Keratinocyte (primary cell): ENCODE data around the gene KAT7. TPM values are rescaled to one million over a fixed set of nuclear protein-coding genes. Genes with fewer than 3 reads are reported as not detected.

ENCODE experiments used
- DNase-seq: peaks from one replicate; pipeline ENCODE4 v3.0.0-alpha.2; 2011; ENCODE audit warnings: low read depth, missing footprints, low spot score
- FAIRE-seq: peaks from 2 replicates; lab custom pipeline; 2011; peaks lifted over from hg19 to GRCh38; lab: Jason Lieb, UNC
- H2AFZ ChIP-seq: 2 replicates; pipeline ENCODE4 v1.6.0; 2012; ENCODE audit warnings: low read length, control low read depth, inconsistent platforms; ENCODE audit not compliant: control insufficient read depth
- H3K27ac ChIP-seq: 2 replicates; pipeline ENCODE4 v1.5.1; 2011; ENCODE audit warnings: low read length; ENCODE audit not compliant: control insufficient read depth, insufficient read depth
- H3K27me3 ChIP-seq: 3 replicates; pipeline ENCODE4 v1.6.0; 2011; ENCODE audit warnings: low read length; ENCODE audit not compliant: control insufficient read depth, insufficient read depth; ENCODE audit errors: extremely low read depth
- H3K36me3 ChIP-seq, 2 experiments: 2 replicates in 1 of 2; 3 replicates in 1 of 2; pipeline ENCODE4 v1.5.1; 2011; ENCODE audit warnings: low read length in 2 of 2, mild to moderate bottlenecking in 1 of 2; ENCODE audit not compliant: control insufficient read depth in 2 of 2, insufficient read depth in 2 of 2; ENCODE audit errors: extremely low read depth in 1 of 2
- H3K4me1 ChIP-seq: 3 replicates; pipeline ENCODE4 v1.5.1; 2011; ENCODE audit warnings: low read length; ENCODE audit not compliant: control insufficient read depth, insufficient read depth; ENCODE audit errors: extremely low read depth
- H3K4me2 ChIP-seq: 3 replicates; pipeline ENCODE4 v1.6.0; 2011; ENCODE audit warnings: low read depth, low read length; ENCODE audit not compliant: control insufficient read depth, insufficient read depth; ENCODE audit errors: extremely low read depth
- H3K4me3 ChIP-seq, 3 experiments: fragments of 200-600 bp in 1 of 3; sonication (generic) in 1 of 3; 2 replicates in 2 of 3; 3 replicates in 1 of 3; pipeline ENCODE4 v1.5.1; 2011 to 2016; ENCODE audit warnings: low read length in 3 of 3, mild to moderate bottlenecking in 3 of 3, control low read depth in 2 of 3, inconsistent platforms in 1 of 3, low read depth in 1 of 3, mixed read lengths in 1 of 3, mixed run types in 1 of 3, moderate library complexity in 1 of 3; ENCODE audit not compliant: control insufficient read depth in 2 of 3, insufficient read depth in 2 of 3; ENCODE audit errors: extremely low read depth in 1 of 3
- H3K79me2 ChIP-seq: 2 replicates; pipeline ENCODE4 v1.6.0; 2012; ENCODE audit warnings: low read length; ENCODE audit not compliant: control insufficient read depth, insufficient read depth
- H3K9ac ChIP-seq: 3 replicates; pipeline ENCODE4 v1.6.0; 2011; ENCODE audit warnings: low read length; ENCODE audit not compliant: control insufficient read depth, insufficient read depth; ENCODE audit errors: extremely low read depth
- H3K9me1 ChIP-seq: 3 replicates; pipeline ENCODE4 v1.6.0; 2011; ENCODE audit warnings: low read length; ENCODE audit not compliant: control insufficient read depth, insufficient read depth; ENCODE audit errors: extremely low read depth
- H3K9me3 ChIP-seq: 2 replicates; pipeline ENCODE4 v1.5.1; 2012; ENCODE audit warnings: low read depth, low read length; ENCODE audit not compliant: control insufficient read depth
- H4K20me1 ChIP-seq: 3 replicates; pipeline ENCODE4 v1.6.0; 2011; ENCODE audit warnings: low read length; ENCODE audit not compliant: control insufficient read depth, insufficient read depth; ENCODE audit errors: extremely low read depth
- EZH2 ChIP-seq: IDR thresholded peaks from one replicate; pipeline ENCODE4 v1.6.1; 2012; ENCODE audit warnings: inconsistent platforms, mild to moderate bottlenecking, low read length, moderate library complexity
- dilution Hi-C: fragments of 300-500 bp; cut with MboI; formaldehyde crosslinking; loops from one replicate; pipeline ENCODE4 v1.7.0; 2020; ENCODE audit warnings: low sequenced_read_pairs; ENCODE audit not compliant: extremely low pct_ligation_motif_present
- polyA plus RNA-seq, 5 experiments: library from polyadenylated mRNA; depleted of rRNA in 3 of 5; stranded (reverse) in 3 of 5; stranded (forward) in 1 of 5; unstranded in 1 of 5; fragments of >200 nt; gene quantifications; 1 replicate in 1 of 5; 2 replicates in 3 of 5; 3 replicates in 1 of 5; pipeline versions ENCODE4 v1.2.1 to v1.2.3, GENCODE V29; 2011 to 2012; ENCODE audit warnings: missing spikeins in 2 of 5, low read depth in 1 of 5, low replicate concordance in 1 of 5
- TF ChIP-seq, protein P1 (sequence below), 3 experiments: IDR thresholded peaks in 1 of 3; conservative IDR thresholded peaks in 1 of 3; optimal IDR thresholded peaks in 1 of 3; 2 replicates in 2 of 3; 3 replicates in 1 of 3; pipeline versions ENCODE3 to v1.5.1; 2011; ENCODE audit warnings: low read length in 3 of 3, mild to moderate bottlenecking in 3 of 3, moderate library complexity in 2 of 3, control low read depth in 1 of 3, inconsistent platforms in 1 of 3; ENCODE audit not compliant: insufficient read depth in 2 of 3; ENCODE audit errors: extremely low read depth in 1 of 3

Gene KAT7
- polyA plus RNA-seq, 1 donor (not counting 4 experiments of a cell fraction or from before 2014, with no cell fraction given): 19.7 TPM

DNA sequence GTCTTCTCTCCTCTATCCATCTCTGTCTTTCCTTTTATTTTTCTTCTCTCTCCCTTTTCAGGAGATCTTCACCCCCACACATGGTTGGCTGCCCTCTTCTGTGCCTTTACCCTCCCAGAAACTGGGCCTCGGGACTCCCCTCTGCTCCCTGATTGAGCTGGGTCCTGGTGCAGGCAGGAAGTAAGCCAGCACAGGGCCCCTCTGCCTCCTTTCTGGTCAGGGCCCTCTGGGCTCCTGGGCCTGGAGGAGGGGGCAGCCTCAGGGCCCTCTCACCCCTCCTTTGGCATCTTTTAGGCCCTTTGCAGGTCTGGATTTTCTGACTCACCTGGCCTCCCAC lies 80.5 kb downstream of the KAT7 start:
- no peaks in the 10 kb centered on the region for H4K20me1 ChIP-seq
- H3K36me3 ChIP-seq: no peaks in the 10 kb centered on the region
- dilution Hi-C loops: no loop called here
- H3K9me1 ChIP-seq: peaks cover 4% of the 10 kb centered on the region
- DNase-seq (no peak), FAIRE-seq (no peak)
- no peak overlapping the region for H3K4me2 ChIP-seq
- no peak overlapping the region for H3K4me3 ChIP-seq
- no peak overlapping the region for H3K9ac ChIP-seq
- H3K79me2 ChIP-seq: no peaks in the 10 kb centered on the region
- H3K27me3 ChIP-seq: peaks cover 35% of the 10 kb centered on the region
- H3K9me3 ChIP-seq: no peaks in the 10 kb centered on the region
- peaks cover 8% of the 10 kb centered on the region for H3K4me1 ChIP-seq
- H3K27ac ChIP-seq: no peak overlapping the region
- no peak for TF ChIP-seq EZH2
- TF ChIP-seq, protein P1, sequence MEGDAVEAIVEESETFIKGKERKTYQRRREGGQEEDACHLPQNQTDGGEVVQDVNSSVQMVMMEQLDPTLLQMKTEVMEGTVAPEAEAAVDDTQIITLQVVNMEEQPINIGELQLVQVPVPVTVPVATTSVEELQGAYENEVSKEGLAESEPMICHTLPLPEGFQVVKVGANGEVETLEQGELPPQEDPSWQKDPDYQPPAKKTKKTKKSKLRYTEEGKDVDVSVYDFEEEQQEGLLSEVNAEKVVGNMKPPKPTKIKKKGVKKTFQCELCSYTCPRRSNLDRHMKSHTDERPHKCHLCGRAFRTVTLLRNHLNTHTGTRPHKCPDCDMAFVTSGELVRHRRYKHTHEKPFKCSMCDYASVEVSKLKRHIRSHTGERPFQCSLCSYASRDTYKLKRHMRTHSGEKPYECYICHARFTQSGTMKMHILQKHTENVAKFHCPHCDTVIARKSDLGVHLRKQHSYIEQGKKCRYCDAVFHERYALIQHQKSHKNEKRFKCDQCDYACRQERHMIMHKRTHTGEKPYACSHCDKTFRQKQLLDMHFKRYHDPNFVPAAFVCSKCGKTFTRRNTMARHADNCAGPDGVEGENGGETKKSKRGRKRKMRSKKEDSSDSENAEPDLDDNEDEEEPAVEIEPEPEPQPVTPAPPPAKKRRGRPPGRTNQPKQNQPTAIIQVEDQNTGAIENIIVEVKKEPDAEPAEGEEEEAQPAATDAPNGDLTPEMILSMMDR (optimal IDR thresholded peaks at IDR 0.05 in 1 of 3, IDR thresholded peaks at IDR 0.05 in 1 of 3, conservative IDR thresholded peaks at IDR 0.05 in 1 of 3; ENCODE audit: extremely low read depth in 1 of 3, insufficient read depth in 2 of 3, low read length in 3 of 3): no peak
- no peak overlapping the region for H2AFZ ChIP-seq

DNA sequence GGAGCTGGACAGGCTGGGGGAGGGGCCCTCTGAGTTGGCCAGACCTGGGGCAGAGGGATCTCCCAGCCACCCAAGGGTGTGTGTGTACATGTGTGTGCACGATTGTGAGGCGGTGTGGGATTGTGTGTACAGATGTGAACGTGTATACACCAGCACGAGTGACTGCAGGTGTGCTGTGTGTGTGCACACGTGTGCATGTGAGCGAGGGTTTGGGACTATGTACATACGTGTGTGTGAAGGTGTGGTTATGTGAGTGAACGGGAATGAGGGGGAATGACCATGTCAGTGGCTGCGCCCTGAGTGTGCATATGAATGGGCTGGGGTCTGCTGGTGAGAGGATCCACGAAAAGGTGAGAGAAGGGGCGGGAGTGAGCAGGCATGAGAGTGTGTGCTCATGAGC lies 81.8 kb downstream of the KAT7 start:
- FAIRE-seq: no peak
- TF ChIP-seq, protein P1 (optimal IDR thresholded peaks at IDR 0.05 in 1 of 3, IDR thresholded peaks at IDR 0.05 in 1 of 3, conservative IDR thresholded peaks at IDR 0.05 in 1 of 3; ENCODE audit: extremely low read depth in 1 of 3, insufficient read depth in 2 of 3, low read length in 3 of 3): no peak
- TF ChIP-seq EZH2: no peak
- dilution Hi-C loops: no loop called here
- Histone ChIP-seq H3K4me1 (peaks cover 8% of the 10 kb centered on the region), H3K9me3 (no peaks in the 10 kb centered on the region), H2AFZ (no peak overlapping the region), H3K27ac (no peak overlapping the region), H3K27me3 (peaks cover 43% of the 10 kb centered on the region), H3K9me1 (peaks cover 4% of the 10 kb centered on the region), H4K20me1 (no peaks in the 10 kb centered on the region), H3K9ac (no peak overlapping the region), H3K79me2 (no peaks in the 10 kb centered on the region), H3K4me2 (no peak overlapping the region), H3K4me3 (no peak overlapping the region), H3K36me3 (no peaks in the 10 kb centered on the region)
- DNase-seq: no peak
